Esophagus muscularis mucosa (tissue), 4 donors: ENCODE results near the gene SMG6. TPM values are rescaled to one million over a fixed set of nuclear protein-coding genes. Genes with fewer than 3 reads are reported as not detected.

ENCODE experiments used
- DNase-seq: peaks from one replicate; pipeline ENCODE4 v3.0.0-alpha.2; 2017; ENCODE audit errors: extremely low spot score
- H3K27ac ChIP-seq, 4 donors: fragments of 200-600 bp; sonication (generic); replicated peaks in 1 of 4; 1 replicate in 3 of 4; 2 replicates in 1 of 4; pipeline ENCODE4 v1.5.1; 2016 to 2019; ENCODE audit warnings: mild to moderate bottlenecking in 1 of 4
- H3K27me3 ChIP-seq, 4 donors: fragments of 200-600 bp; sonication (generic); one replicate each; pipeline versions ENCODE4 v1.5.1 to v1.6.0; 2016 to 2019
- H3K36me3 ChIP-seq, 4 donors: fragments of 200-600 bp; sonication (generic); one replicate each; pipeline ENCODE4 v1.5.1; 2016 to 2019
- H3K4me1 ChIP-seq, 4 donors: fragments of 200-600 bp; sonication (generic); one replicate each; pipeline ENCODE4 v1.5.1; 2016 to 2019
- H3K4me3 ChIP-seq, 4 donors: fragments of 200-600 bp; sonication (generic); 1 replicate in 2 of 4; 2 replicates in 2 of 4; pipeline ENCODE4 v1.5.1; 2016 to 2019; ENCODE audit warnings: mild to moderate bottlenecking in 4 of 4, moderate library complexity in 1 of 4
- H3K9me3 ChIP-seq, 4 donors: fragments of 200-600 bp; sonication (generic); 1 replicate in 3 of 4; 2 replicates in 1 of 4; pipeline ENCODE4 v1.5.1; 2016 to 2019
- CTCF ChIP-seq, 3 experiments: fragments of 200-600 bp in 2 of 3; fragments of 450-650 bp in 1 of 3; sonication (generic) in 2 of 3; IDR thresholded peaks; one replicate each; pipeline ENCODE4 v1.5.1; 2017 to 2019; ENCODE audit warnings: antibody characterized with exemption in 3 of 3, mild to moderate bottlenecking in 2 of 3, moderate library complexity in 1 of 3
- EP300 ChIP-seq: sonication (generic); formaldehyde crosslinking; IDR thresholded peaks from one replicate; pipeline ENCODE4 v1.6.1; 2017; ENCODE audit warnings: antibody characterized with exemption
- POLR2A ChIP-seq: fragments of 450-650 bp; IDR thresholded peaks from one replicate; pipeline ENCODE4 v1.6.1; 2017; ENCODE audit warnings: antibody characterized with exemption, moderate library complexity, mild to moderate bottlenecking, low read depth
- POLR2AphosphoS5 ChIP-seq, 2 donors: sonication (generic); formaldehyde crosslinking; IDR thresholded peaks; one replicate each; pipeline ENCODE4 v1.6.1; 2017; ENCODE audit warnings: antibody characterized with exemption in 2 of 2
- WGBS: methylation state at CpG from one replicate; pipeline ENCODE4 v1.1.5; 2018; 5-methylcytosine and 5-hydroxymethylcytosine counted together
- intact Hi-C: fragments of 100-400 bp; cut with DNase I; formaldehyde crosslinking; loops from one replicate; pipeline ENCODE4 v1.15.1; 2023
- total RNA-seq, 4 donors: library from RNA; depleted of rRNA; stranded (reverse); fragments of >200 nt; gene quantifications; one replicate each; pipeline versions ENCODE4 v1.1.0 to v1.2.1, GENCODE V29; 2016

SMG6 gene
- total RNA-seq, 4 donors from 2014 or later, result 38.2 to 67.7 (median 47.7) TPM

GRCh38 chr17:2060385-2060658 lies 243.3 kb downstream of the SMG6 start:
- Histone ChIP-seq H3K27me3 (peaks cover 0 to 4% (median 0%) of the 10 kb centered on the region in 4 donors), H3K27ac (peak overlapping the region; percentile 90 to 97 (median 92)), H3K4me3 (peak overlapping the region in 2 of 4 donors; percentile 10 to 66), H3K9me3 (no peaks in the 10 kb centered on the region), H3K4me1 (peaks cover 71 to 100% (median 97%) of the 10 kb centered on the region in 4 donors), H3K36me3 (peaks cover 3 to 37% (median 29%) of the 10 kb centered on the region in 4 donors)
- TF ChIP-seq POLR2A (no peak), POLR2AphosphoS5 (IDR thresholded peaks at IDR 0.05) (no peak), CTCF (IDR thresholded peaks at IDR 0.05) (no peak), EP300 (no peak)
- WGBS, result 67% methylated on average over 6 of the region's 6 CpGs
- DNase-seq, result no peak
- intact Hi-C loops, result no loop called here

DNA sequence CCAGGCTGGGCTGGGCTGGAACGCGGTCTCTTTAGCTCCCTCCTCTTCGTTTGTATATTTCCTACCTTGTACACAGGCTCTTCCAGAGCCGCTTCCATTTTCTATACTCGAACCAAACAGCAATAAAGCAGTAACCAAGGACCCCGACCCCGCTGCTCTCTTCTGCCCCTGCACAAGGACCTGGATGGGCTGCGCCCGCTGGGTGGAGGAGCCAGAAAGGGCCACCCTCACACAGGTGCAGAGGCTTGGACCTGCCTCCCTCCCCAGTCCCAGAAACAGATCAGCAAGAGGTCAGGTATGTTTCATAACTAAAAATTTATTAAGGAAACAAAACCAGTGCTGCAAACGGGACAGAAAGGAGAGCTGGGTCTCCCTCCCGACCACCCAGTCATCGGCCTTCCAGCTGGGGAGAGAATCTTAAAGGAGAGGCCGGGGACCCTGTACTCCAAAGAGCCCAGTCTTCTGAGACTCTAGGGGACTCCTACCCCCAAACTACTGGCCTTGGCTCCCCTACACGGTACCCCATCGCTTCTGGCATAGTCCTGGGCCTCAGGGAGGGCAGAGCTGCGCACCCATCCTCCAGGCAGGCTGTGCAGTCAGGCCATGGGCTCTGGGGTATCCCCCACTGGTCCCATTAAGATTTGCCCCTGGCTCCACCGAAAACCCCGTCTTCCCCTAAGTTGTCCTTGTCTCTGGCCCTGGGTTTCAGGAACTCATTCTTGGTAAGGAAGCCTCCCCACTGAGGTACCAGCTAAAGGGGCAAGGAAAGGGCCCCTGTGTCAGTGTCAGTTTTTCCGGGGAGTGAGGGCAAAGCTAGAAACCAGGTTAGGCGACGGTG lies 243.8 kb downstream of the SMG6 start:
- Histone ChIP-seq H3K4me1 (peaks cover 71 to 100% (median 96%) of the 10 kb centered on the region in 4 donors), H3K9me3 (no peaks in the 10 kb centered on the region), H3K27ac (peak overlapping the region; percentile 90 to 97 (median 92)), H3K27me3 (peaks cover 0 to 7% (median 0%) of the 10 kb centered on the region in 4 donors), H3K4me3 (peak overlapping the region; percentile 66 to 84 (median 72)), H3K36me3 (peaks cover 3 to 31% (median 26%) of the 10 kb centered on the region in 4 donors)
- intact Hi-C loops, result loop anchor here (5.0 kb wide), 1 partner anchor 118 kb away; no protein-coding TSS in a partner anchor
- DNase-seq, result no peak
- WGBS, result 56% methylated on average over 19 of the region's 21 CpGs
- no peak for TF ChIP-seq POLR2A
- TF ChIP-seq EP300, result no peak
- TF ChIP-seq POLR2AphosphoS5 (IDR thresholded peaks at IDR 0.05), result no peak
- no peak for TF ChIP-seq CTCF (IDR thresholded peaks at IDR 0.05)

DNA sequence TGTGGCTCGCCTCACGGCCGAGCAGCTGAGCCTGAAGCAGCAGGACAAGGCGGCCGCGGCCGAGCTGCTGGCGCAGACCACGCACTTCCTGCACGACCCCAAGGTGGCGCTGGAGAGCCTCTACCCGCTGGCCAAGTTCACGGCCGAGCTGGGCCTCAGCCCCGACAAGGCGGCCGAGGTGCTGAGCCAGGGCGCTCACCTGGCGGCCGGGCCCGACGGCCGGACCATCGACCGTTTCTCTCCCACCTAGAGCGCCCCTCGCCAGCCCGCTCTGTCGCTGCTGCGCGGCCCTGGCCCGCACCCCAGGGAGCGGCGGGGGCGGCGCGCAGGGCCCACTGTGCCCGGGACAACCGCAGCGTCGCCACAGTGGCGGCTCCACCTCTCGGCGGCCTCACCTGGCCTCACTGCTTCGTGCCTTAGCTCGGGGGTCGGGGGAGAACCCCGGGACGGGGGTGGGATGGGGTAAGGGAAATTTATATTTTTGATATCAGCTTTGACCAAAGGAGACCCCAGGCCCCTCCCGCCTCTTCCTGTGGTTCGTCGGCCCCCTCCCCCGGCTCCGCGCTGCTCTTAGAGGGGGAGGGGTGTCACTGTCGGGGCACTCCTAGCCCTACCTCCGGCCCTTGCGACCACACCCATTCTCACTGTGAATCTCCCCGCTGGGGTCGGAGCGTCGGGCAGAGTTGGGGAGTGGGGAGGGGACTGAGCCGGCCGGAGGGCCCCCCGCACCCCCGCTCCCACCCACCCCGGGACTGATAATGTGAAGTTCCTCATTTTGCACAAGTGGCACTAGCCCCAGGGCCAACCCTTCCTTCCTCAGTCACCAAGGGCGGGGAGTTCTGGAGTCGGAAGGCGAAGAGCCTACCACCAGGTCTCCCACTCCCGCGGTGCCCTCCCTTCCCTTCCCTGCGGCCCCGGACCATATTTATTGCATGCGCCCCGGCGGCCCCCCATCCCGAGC lies 244.7 kb downstream of the SMG6 start:
- H3K4me1 ChIP-seq, result peaks cover 71 to 100% (median 96%) of the 10 kb centered on the region in 4 donors
- peak; percentile 92 for DNase-seq

More for the DNA sequence above, 244.7 kb downstream of the SMG6 start:
- Histone ChIP-seq H3K27me3 (peaks cover 0 to 16% (median 0%) of the 10 kb centered on the region in 4 donors), H3K36me3 (peaks cover 3 to 26% (median 20%) of the 10 kb centered on the region in 4 donors), H3K27ac (peak overlapping the region; percentile 90 to 97 (median 92)), H3K9me3 (no peaks in the 10 kb centered on the region), H3K4me3 (peak overlapping the region; percentile 66 to 84 (median 72))
- intact Hi-C loops, result loop anchor here (5.0 kb wide), 1 partner anchor 118 kb away; no protein-coding TSS in a partner anchor
- TF ChIP-seq EP300, result no peak
- peak; percentile 59 to 80 (median 69) for TF ChIP-seq CTCF (IDR thresholded peaks at IDR 0.05)
- TF ChIP-seq POLR2AphosphoS5 (IDR thresholded peaks at IDR 0.05), result peak; percentile 41 to 55
- 40% methylated on average over 24 of the region's 78 CpGs for WGBS
